Sigmoid colon (tissue), 7 donors: ENCODE measurements around the gene WASHC1. TPM values are rescaled to one million over a fixed set of nuclear protein-coding genes. Genes with fewer than 3 reads are reported as not detected.
"Not testable (repeated sequence)": the region's sequence is repeated elsewhere in the genome, so short reads cannot be mapped to it uniquely, and the experiment has no call there.

Experiments used
- DNase-seq: peaks from one replicate; pipeline ENCODE4 v3.0.0-alpha.2; 2019
- H3K27ac ChIP-seq, 4 donors: fragments of 200-600 bp; sonication (generic); one replicate each; pipeline ENCODE4 v1.5.1; 2016 to 2019; ENCODE audit warnings: mild to moderate bottlenecking in 1 of 4
- H3K27me3 ChIP-seq, 3 donors: fragments of 200-600 bp; sonication (generic); one replicate each; pipeline ENCODE4 v1.5.1; 2019; ENCODE audit warnings: mild to moderate bottlenecking in 1 of 3
- H3K36me3 ChIP-seq, 4 donors: fragments of 200-600 bp; sonication (generic); one replicate each; pipeline ENCODE4 v1.5.1; 2016 to 2019
- H3K4me1 ChIP-seq, 4 donors: fragments of 200-600 bp; sonication (generic); one replicate each; pipeline ENCODE4 v1.5.1; 2017 to 2019
- H3K4me3 ChIP-seq, 4 donors: fragments of 200-600 bp; sonication (generic); one replicate each; pipeline ENCODE4 v1.5.1; 2017 to 2019; ENCODE audit warnings: mild to moderate bottlenecking in 2 of 4, moderate library complexity in 1 of 4
- H3K9me3 ChIP-seq, 4 donors: fragments of 200-600 bp in 3 of 4; sonication (generic) in 3 of 4; one replicate each; pipeline versions ENCODE4 v1.5.1 to v1.6.1; 2013 to 2019
- WGBS, 2 donors: extraction: QIAGEN DNeasy Blood & Tissue Kit; methylation state at CpG; one replicate each; pipeline ENCODE4 v1.1.7; 2013; 5-methylcytosine and 5-hydroxymethylcytosine counted together
- intact Hi-C: fragments of 100-400 bp; cut with DNase I; formaldehyde crosslinking; loops from one replicate; pipeline ENCODE4 v1.15.1; 2023
- polyA plus RNA-seq, 3 donors: library from polyadenylated mRNA; stranded (reverse); fragments of 200-250 nt; gene quantifications; one replicate each; pipeline ENCODE4 v1.2.3, GENCODE V29; 2013
- total RNA-seq, 4 donors: library from RNA; depleted of rRNA; stranded (reverse); fragments of >200 nt; gene quantifications; one replicate each; pipeline ENCODE4 v1.1.0, GENCODE V29; 2016
- donor health status: healthy with polysubstance abuse.
- donor health status: Bipolar disorder and iron deficiency.
- donor health status: healthy.

Gene WASHC1
- total RNA-seq (1 to 10 TPM; 3.0 to 6.6 (median 5.1) TPM), polyA plus RNA-seq (10 to 100 TPM in 1 of 3 donors, 1 to 10 TPM in 2; 7.4 to 20.9 (median 7.8) TPM)

- H3K27ac ChIP-seq, result not testable (repeated sequence)
These were observed at the start of gene WASHC1 for GRCh38 chr9:29356-29755. WASHC1 (minus strand) TSS chr9:29456; CDS start chr9:24999, 4,457 bp downstream.

GRCh38 chr9:78333-78732 is 49.1 kb upstream of the WASHC1 start:
- H3K4me3 ChIP-seq, H3K4me1 ChIP-seq, H3K27me3 ChIP-seq, H3K9me3 ChIP-seq, DNase-seq, intact Hi-C loops, H3K36me3 ChIP-seq, H3K27ac ChIP-seq: not testable (repeated sequence)
- WGBS, 2 donors, result 69 to 82% methylated on average over 3 of the region's 3 CpGs

More at GRCh38 chr9:29356-29755, at the start of gene WASHC1:
- peak within 1 kb of the TSS; percentile 30 to 51 (median 44) for H3K4me3 ChIP-seq
- 0% methylated on average over 2 to 3 of the region's 20 CpGs for WGBS, 2 donors
- H3K9me3 ChIP-seq, H3K4me1 ChIP-seq, DNase-seq, H3K27me3 ChIP-seq, H3K36me3 ChIP-seq, intact Hi-C loops: not testable (repeated sequence)

GRCh38 chr9:76389-76788 is 47.1 kb upstream of the WASHC1 start:
- 82 to 85% methylated on average over 3 of the region's 3 CpGs for WGBS, 2 donors
- H3K4me3 ChIP-seq, H3K4me1 ChIP-seq, H3K27ac ChIP-seq, DNase-seq, H3K9me3 ChIP-seq, H3K36me3 ChIP-seq, intact Hi-C loops: not testable (repeated sequence)
- H3K27me3 ChIP-seq, result peaks cover 0 to 14% (median 8%) of the 10 kb centered on the region in 3 donors

GRCh38 chr9:73900-74525 is 44.8 kb upstream of the WASHC1 start:
- not testable (repeated sequence) for DNase-seq
- WGBS, 2 donors, result 9 to 18% methylated on average over 15 to 18 of the region's 18 CpGs
- peak overlapping the region in 2 of 4 donors; percentile 45 to 47 for H3K27ac ChIP-seq

GRCh38 chr9:73076-73899 is 44.0 kb upstream of the WASHC1 start:
- H3K36me3 ChIP-seq, intact Hi-C loops, H3K4me1 ChIP-seq, H3K9me3 ChIP-seq: not testable (repeated sequence)
- peak; percentile 64 for DNase-seq
- Histone ChIP-seq H3K27me3 (peaks cover 0 to 14% (median 8%) of the 10 kb centered on the region in 3 donors), H3K4me3 (peak overlapping the region; percentile 18 to 55 (median 38)), H3K27ac (peak overlapping the region in 3 of 4 donors; percentile 45 to 62 (median 47))
- WGBS, 2 donors, result 1 to 2% methylated on average over 109 of the region's 109 CpGs

More at GRCh38 chr9:73900-74525, 44.8 kb upstream of the WASHC1 start:
- peaks cover 0 to 14% (median 8%) of the 10 kb centered on the region in 3 donors for H3K27me3 ChIP-seq
- peak overlapping the region; percentile 18 to 55 (median 38) for H3K4me3 ChIP-seq
- H3K36me3 ChIP-seq, intact Hi-C loops, H3K9me3 ChIP-seq, H3K4me1 ChIP-seq: not testable (repeated sequence)

- H3K4me3 ChIP-seq, H3K27me3 ChIP-seq, H3K9me3 ChIP-seq, H3K36me3 ChIP-seq, H3K27ac ChIP-seq, intact Hi-C loops, H3K4me1 ChIP-seq, DNase-seq: not testable (repeated sequence)
- WGBS, 2 donors, result 4 to 10% methylated on average over 10 of the region's 10 CpGs
These were observed 33.9 kb upstream of the WASHC1 start for GRCh38 chr9:63031-63629.

GRCh38 chr9:52678-53077 is 23.4 kb upstream of the WASHC1 start:
- H3K27me3 ChIP-seq, H3K9me3 ChIP-seq, H3K36me3 ChIP-seq, DNase-seq, H3K27ac ChIP-seq, H3K4me3 ChIP-seq, H3K4me1 ChIP-seq, intact Hi-C loops: not testable (repeated sequence)
- 13 to 51% methylated on average over 2 of the region's 2 CpGs for WGBS, 2 donors

GRCh38 chr9:48190-48842 is 19.1 kb upstream of the WASHC1 start:
- H3K27ac ChIP-seq, H3K4me3 ChIP-seq, H3K27me3 ChIP-seq, H3K9me3 ChIP-seq, H3K4me1 ChIP-seq, H3K36me3 ChIP-seq, intact Hi-C loops, DNase-seq: not testable (repeated sequence)
- 28 to 56% methylated on average over 5 of the region's 5 CpGs for WGBS, 2 donors

- H3K36me3 ChIP-seq, H3K4me1 ChIP-seq, H3K27ac ChIP-seq, H3K27me3 ChIP-seq, H3K4me3 ChIP-seq, intact Hi-C loops, H3K9me3 ChIP-seq, DNase-seq: not testable (repeated sequence)
- WGBS, 2 donors, result 87 to 88% methylated on average over 10 to 11 of the region's 12 CpGs
These were observed 17.5 kb upstream of the WASHC1 start for GRCh38 chr9:46639-47271.

GRCh38 chr9:46164-46563 is 16.9 kb upstream of the WASHC1 start:
- H3K36me3 ChIP-seq, H3K4me1 ChIP-seq, H3K27me3 ChIP-seq, intact Hi-C loops, H3K4me3 ChIP-seq, DNase-seq, H3K9me3 ChIP-seq, H3K27ac ChIP-seq: not testable (repeated sequence)
- WGBS, 2 donors, result 68 to 69% methylated on average over 6 of the region's 6 CpGs

GRCh38 chr9:45180-45878 is 16.1 kb upstream of the WASHC1 start:
- H3K9me3 ChIP-seq, H3K27me3 ChIP-seq, DNase-seq, intact Hi-C loops, H3K4me3 ChIP-seq, H3K36me3 ChIP-seq, H3K27ac ChIP-seq, H3K4me1 ChIP-seq: not testable (repeated sequence)
- 91 to 94% methylated on average over 14 of the region's 16 CpGs for WGBS, 2 donors
